ENCODE measurements around the gene LCE5A.

GRCh38 chr1:152497273-152497672, 13.3 kb upstream of the LCE5A start:
- TF ChIP-seq POLR2A (IDR thresholded peaks at IDR 0.05), result no peak
- TF ChIP-seq, protein P1, sequence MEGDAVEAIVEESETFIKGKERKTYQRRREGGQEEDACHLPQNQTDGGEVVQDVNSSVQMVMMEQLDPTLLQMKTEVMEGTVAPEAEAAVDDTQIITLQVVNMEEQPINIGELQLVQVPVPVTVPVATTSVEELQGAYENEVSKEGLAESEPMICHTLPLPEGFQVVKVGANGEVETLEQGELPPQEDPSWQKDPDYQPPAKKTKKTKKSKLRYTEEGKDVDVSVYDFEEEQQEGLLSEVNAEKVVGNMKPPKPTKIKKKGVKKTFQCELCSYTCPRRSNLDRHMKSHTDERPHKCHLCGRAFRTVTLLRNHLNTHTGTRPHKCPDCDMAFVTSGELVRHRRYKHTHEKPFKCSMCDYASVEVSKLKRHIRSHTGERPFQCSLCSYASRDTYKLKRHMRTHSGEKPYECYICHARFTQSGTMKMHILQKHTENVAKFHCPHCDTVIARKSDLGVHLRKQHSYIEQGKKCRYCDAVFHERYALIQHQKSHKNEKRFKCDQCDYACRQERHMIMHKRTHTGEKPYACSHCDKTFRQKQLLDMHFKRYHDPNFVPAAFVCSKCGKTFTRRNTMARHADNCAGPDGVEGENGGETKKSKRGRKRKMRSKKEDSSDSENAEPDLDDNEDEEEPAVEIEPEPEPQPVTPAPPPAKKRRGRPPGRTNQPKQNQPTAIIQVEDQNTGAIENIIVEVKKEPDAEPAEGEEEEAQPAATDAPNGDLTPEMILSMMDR (IDR thresholded peaks at IDR 0.05), result peak in 5 of 6 experiments; percentile 25 to 68 (median 45)

All from esophagus squamous epithelium (tissue), 4 donors.